WI38 (cell line): Measurements from ENCODE around the gene CD63.

Source experiments
- H3K4me3 ChIP-seq: 2 replicates; pipeline ENCODE4 v1.5.1; 2011; ENCODE audit warnings: low read depth, mild to moderate bottlenecking, control low read depth, low read length
- CTCF ChIP-seq: IDR thresholded peaks from 2 replicates; pipeline ENCODE4 v1.5.1; 2012; ENCODE audit warnings: low read depth, mild to moderate bottlenecking, control low read depth, low read length

The CD63 gene

DNA sequence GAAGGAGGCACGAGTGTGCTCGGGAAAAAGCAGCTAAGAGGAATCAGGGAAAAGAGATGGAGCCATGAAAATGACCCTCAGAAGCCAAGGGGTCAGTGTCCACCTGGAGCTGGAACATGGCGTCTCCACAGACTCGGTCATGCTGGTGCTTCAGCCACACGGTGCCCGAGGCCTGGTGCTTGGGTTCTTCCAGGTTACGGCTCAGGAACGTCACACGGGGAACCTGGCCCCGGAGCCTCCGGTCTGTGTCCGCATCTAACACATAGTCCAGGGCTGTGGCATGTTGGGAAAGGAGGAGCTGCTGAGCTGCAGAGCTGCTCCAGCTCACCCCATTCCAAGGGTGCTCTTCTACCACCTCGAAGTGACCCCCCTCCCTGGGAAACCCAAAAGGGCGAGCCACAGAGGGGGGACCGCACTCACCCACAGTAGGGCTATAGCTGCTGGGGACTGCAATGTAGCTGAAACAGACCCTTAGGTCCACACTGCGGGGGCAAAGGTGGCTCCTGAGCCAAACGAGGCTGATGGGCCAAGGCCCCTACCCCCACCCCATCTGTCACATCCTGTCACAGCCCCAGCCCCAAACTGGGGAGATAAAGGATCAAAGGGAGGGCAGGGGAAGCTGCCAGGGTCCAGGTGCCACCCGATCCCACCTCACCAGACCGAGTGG, 31.9 kb downstream of the CD63 start:
- no peak for TF ChIP-seq CTCF
- H3K4me3 ChIP-seq, result no peak overlapping the region

GRCh38 chr12:55696141-55696540, 32.7 kb downstream of the CD63 start:
- H3K4me3 ChIP-seq, result no peak overlapping the region
- no peak for TF ChIP-seq CTCF

GRCh38 chr12:55695349-55695748, 33.5 kb downstream of the CD63 start:
- TF ChIP-seq CTCF, result no peak

GRCh38 chr12:55694651-55695050, 34.2 kb downstream of the CD63 start:
- TF ChIP-seq CTCF, result no peak

More at GRCh38 chr12:55695349-55695748, 33.5 kb downstream of the CD63 start:
- no peak overlapping the region for H3K4me3 ChIP-seq

DNA sequence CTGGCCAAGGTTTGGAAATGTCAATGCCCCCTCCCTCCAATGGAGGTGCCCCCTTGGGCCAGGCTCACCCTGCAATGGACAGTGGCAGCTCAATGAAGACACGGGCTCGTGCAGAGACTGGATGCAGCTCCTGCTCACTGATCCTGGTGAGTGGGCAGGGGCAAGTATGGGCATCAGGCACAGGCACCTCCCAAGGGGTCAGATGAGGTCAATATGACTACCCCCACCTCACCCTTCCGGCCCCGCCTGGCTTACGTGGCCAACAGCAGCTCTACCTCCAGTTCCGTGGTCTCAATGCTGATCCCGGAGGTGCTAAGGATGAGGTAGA, 34.7 kb downstream of the CD63 start:
- no peak for TF ChIP-seq CTCF
- no peak overlapping the region for H3K4me3 ChIP-seq

More at GRCh38 chr12:55694651-55695050, 34.2 kb downstream of the CD63 start:
- no peak overlapping the region for H3K4me3 ChIP-seq

- H3K4me3 ChIP-seq, result no peak overlapping the region
- no peak for TF ChIP-seq CTCF
Measured at GRCh38 chr12:55693323-55694187, 35.3 kb downstream of the CD63 start.
